ENCODE data around the gene ULK3. TPM values are rescaled to one million over a fixed set of nuclear protein-coding genes. Genes with fewer than 3 reads are reported as not detected.

Gene ULK3
- total RNA-seq, 1 donor from 2014 or later, result 34.8 TPM

DNA sequence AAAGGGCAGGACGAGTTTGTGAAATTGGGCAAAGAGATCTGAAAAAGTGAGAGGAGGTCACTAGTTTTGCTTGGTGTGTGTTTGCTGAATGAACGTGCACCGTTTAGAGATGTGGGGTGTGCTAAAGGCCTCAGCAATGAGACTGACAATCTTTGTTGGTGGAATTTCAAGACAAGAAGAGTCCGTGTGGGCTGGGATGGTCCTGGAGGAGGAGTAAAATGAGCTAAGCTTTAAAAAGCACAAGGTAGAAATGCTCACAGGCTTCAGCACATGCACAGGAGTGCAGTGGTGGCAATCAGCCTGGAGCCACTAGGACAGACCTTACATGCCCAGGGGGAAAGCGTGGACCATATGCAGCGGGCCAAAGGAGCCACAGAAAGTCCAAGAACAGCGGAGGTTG, 18.0 kb downstream of the ULK3 start:
- no peak for DNase-seq (ENCODE audit: low spot score in 2 of 2, unreplicated experiment in 2 of 2)
- Mint-ChIP-seq H3K4me1 (peaks cover 2% of the 10 kb centered on the region), H3K36me3 (no peaks in the 10 kb centered on the region), H3K4me3 (no peak overlapping the region), H3K27me3 (ENCODE audit: low read depth) (peaks cover 78% of the 10 kb centered on the region), H3K27ac (no peak overlapping the region), H3K9me3 (no peaks in the 10 kb centered on the region)
- TF ChIP-seq, protein P1, sequence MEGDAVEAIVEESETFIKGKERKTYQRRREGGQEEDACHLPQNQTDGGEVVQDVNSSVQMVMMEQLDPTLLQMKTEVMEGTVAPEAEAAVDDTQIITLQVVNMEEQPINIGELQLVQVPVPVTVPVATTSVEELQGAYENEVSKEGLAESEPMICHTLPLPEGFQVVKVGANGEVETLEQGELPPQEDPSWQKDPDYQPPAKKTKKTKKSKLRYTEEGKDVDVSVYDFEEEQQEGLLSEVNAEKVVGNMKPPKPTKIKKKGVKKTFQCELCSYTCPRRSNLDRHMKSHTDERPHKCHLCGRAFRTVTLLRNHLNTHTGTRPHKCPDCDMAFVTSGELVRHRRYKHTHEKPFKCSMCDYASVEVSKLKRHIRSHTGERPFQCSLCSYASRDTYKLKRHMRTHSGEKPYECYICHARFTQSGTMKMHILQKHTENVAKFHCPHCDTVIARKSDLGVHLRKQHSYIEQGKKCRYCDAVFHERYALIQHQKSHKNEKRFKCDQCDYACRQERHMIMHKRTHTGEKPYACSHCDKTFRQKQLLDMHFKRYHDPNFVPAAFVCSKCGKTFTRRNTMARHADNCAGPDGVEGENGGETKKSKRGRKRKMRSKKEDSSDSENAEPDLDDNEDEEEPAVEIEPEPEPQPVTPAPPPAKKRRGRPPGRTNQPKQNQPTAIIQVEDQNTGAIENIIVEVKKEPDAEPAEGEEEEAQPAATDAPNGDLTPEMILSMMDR (IDR thresholded peaks at IDR 0.05; ENCODE audit: unreplicated experiment), result no peak

DNA sequence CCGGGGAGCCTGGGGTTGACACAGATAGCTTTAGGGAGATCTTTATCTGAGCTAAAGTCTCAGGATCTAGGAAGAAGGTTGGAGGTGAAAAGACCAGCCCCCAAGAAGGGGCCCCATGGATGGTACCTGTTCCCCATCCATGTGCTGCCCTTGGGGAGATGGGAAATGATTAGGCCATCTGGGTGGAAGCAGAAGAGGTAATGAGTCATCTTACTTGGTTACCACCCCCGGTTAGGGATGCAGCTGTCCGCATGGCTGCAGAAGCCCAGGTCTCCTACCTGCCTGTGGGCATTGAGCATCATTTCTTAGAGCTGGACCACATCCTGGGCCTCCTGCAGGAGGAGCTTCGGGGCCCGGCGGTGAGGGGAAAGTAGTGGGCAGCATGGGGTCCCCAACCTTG, 19.6 kb downstream of the ULK3 start:
- no peaks in the 10 kb centered on the region for H3K9me3 Mint-ChIP-seq
- DNase-seq (ENCODE audit: low spot score in 2 of 2, unreplicated experiment in 2 of 2), result no peak
- peaks cover 72% of the 10 kb centered on the region for H3K27me3 Mint-ChIP-seq (ENCODE audit: low read depth)
- H3K27ac Mint-ChIP-seq, result no peak overlapping the region
- H3K36me3 Mint-ChIP-seq, result no peaks in the 10 kb centered on the region
- H3K4me3 Mint-ChIP-seq, result no peak overlapping the region
- TF ChIP-seq, protein P1 (IDR thresholded peaks at IDR 0.05; ENCODE audit: unreplicated experiment), result no peak
- H3K4me1 Mint-ChIP-seq, result peaks cover 2% of the 10 kb centered on the region

DNA sequence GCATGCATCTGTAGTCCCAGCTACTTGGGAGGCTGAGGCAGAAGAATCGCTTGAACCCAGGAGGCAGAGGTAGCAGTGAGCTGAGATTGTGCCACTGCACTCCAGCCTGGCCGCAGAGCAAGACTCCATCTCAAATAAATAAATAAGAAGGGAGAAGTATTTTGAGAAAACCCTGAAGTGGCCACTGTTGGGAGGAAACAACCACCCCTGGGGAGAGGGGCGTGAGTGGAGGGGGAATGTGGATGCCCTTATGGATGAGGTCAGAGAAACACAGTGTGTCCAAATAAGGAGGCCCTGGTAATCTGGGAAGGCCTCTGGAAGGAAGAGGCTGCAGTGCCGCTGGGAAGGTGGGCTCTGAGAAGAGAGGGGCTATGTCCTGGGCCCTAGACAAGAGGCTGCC, 20.7 kb downstream of the ULK3 start:
- Mint-ChIP-seq H3K27ac (no peak overlapping the region), H3K9me3 (no peaks in the 10 kb centered on the region), H3K36me3 (no peaks in the 10 kb centered on the region), H3K4me3 (no peak overlapping the region), H3K4me1 (peaks cover 4% of the 10 kb centered on the region), H3K27me3 (ENCODE audit: low read depth) (peaks cover 67% of the 10 kb centered on the region)
- DNase-seq (ENCODE audit: low spot score in 2 of 2, unreplicated experiment in 2 of 2), result no peak
- TF ChIP-seq, protein P1 (IDR thresholded peaks at IDR 0.05; ENCODE audit: unreplicated experiment), result no peak

DNA sequence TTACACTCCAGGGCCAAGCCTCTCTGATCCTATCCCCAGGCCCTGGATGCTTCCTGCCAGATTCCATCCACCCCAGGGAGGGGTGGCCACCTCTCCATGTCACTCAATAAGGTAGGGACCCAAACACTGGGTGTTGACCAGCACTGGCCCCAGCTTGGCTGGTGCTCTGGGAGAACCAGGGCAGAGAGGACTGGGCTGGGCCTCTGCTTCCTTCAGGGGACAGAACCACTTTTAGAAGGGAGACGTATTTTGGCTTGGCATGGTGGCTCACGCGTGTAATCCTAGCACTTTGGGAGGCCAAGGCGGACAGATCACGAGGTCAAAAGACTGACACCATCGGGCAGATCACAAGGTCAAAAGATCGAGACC, 21.2 kb downstream of the ULK3 start:
- TF ChIP-seq, protein P1 (IDR thresholded peaks at IDR 0.05; ENCODE audit: unreplicated experiment), result no peak
- no peak overlapping the region for H3K4me3 Mint-ChIP-seq
- H3K27me3 Mint-ChIP-seq (ENCODE audit: low read depth), result peaks cover 62% of the 10 kb centered on the region
- H3K4me1 Mint-ChIP-seq, result peaks cover 9% of the 10 kb centered on the region
- no peak for DNase-seq (ENCODE audit: low spot score in 2 of 2, unreplicated experiment in 2 of 2)
- H3K9me3 Mint-ChIP-seq, result no peaks in the 10 kb centered on the region
- H3K27ac Mint-ChIP-seq, result no peak overlapping the region
- no peaks in the 10 kb centered on the region for H3K36me3 Mint-ChIP-seq

DNA sequence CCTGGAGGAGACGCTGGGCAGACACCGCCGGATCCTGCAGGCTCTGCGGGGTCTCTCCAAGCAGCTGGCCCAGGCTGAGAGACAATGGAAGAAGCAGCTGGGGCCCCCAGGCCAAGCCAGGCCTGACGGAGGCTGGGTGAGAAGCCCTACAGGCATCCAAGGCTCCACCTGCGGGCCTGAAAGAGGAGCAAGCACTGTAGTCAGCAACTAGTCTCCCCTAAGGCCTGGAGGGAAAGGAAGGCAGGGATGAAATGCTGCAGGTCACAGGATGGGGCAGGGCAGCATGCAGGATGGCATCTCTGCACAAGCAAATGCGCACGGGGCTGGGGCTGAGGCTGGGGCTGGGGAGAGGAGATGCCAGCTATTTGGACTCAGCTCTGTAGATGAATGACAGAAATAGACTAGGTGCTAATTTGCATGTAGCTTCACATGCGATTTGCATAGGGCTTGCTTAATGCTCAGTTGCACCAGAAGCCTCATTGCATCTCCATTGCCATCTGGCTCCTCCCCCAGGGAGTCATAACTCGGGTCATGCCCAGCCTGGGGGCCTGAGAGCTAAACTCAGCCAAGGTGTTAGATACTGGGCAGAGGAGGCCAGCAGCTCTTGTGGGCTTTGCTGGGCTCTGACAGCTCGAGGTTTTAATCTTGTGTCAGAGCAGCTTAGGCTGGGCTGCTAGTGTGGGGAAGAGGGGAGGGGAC, 21.7 kb downstream of the ULK3 start:
- Mint-ChIP-seq H3K4me1 (peaks cover 7% of the 10 kb centered on the region), H3K36me3 (no peaks in the 10 kb centered on the region), H3K4me3 (no peak overlapping the region)

More for the DNA sequence above, 21.7 kb downstream of the ULK3 start:
- Mint-ChIP-seq H3K27ac (no peak overlapping the region), H3K9me3 (no peaks in the 10 kb centered on the region), H3K27me3 (ENCODE audit: low read depth) (peaks cover 58% of the 10 kb centered on the region)
- TF ChIP-seq, protein P1 (IDR thresholded peaks at IDR 0.05; ENCODE audit: unreplicated experiment), result no peak
- no peak for DNase-seq (ENCODE audit: low spot score in 2 of 2, unreplicated experiment in 2 of 2)

Data from mesothelial cell of epicardium (in vitro differentiated cells).